GM12878 (cell line): ENCODE data around the gene TACC2. TPM values are rescaled to one million over a fixed set of nuclear protein-coding genes. Genes with fewer than 3 reads are reported as not detected.

Experiments
- ATAC-seq: fragments of 200-7000 bp; cut with Tn5 transposase; 3 replicates; pipeline ENCODE4 v1.9.1; 2020; ENCODE audit warnings: mild to moderate bottlenecking, moderate library complexity
- BruUV-seq: library from RNA; stranded (reverse); fragments of 400-500 nt; replicated peaks from 2 replicates; lab custom pipeline; 2021; lab: Mats Ljungman, UMichigan
- CTCF ChIA-PET: fragments of 300-600 bp; sonication (Branson Sonifier 250); formaldehyde crosslinking; extraction: SDS; loops from one replicate; lab custom pipeline; 2021; ENCODE audit warnings: inconsistent platforms; lab: Yijun Ruan, JAX
- POLR2A ChIA-PET: fragments of 350-600 bp; formaldehyde crosslinking; extraction: SDS; loops from one replicate; lab custom pipeline; 2021; ENCODE audit warnings: inconsistent platforms; lab: Charles Lee
- RAD21 ChIA-PET: fragments of 300-600 bp; sonication (Branson Sonifier 250); formaldehyde crosslinking; loops from one replicate; lab custom pipeline; 2023; ENCODE audit warnings: antibody characterized with exemption; ENCODE audit not compliant: unreplicated experiment; lab: Charles Lee
- SMC1A ChIA-PET: fragments of 300-600 bp; sonication (Branson Sonifier 250); formaldehyde crosslinking; loops from one replicate; lab custom pipeline; 2023; ENCODE audit not compliant: unreplicated experiment, uncharacterized antibody; lab: Charles Lee
- DNase-seq: peaks from one replicate; pipeline ENCODE4 v3.0.0-alpha.2; 2011; ENCODE audit warnings: low read depth, low spot score
- FAIRE-seq: peaks from 3 replicates; lab custom pipeline; 2011; peaks lifted over from hg19 to GRCh38; lab: Jason Lieb, UNC
- H2AFZ ChIP-seq: 2 replicates; pipeline ENCODE4 v1.6.0; 2011; ENCODE audit warnings: low read depth, low read length, control low read depth; ENCODE audit not compliant: control insufficient read depth
- H3K27ac ChIP-seq: 2 replicates; pipeline ENCODE4 v1.5.1; 2011; ENCODE audit warnings: control low read depth; ENCODE audit not compliant: control insufficient read depth, insufficient read depth
- H3K27me3 ChIP-seq, 2 experiments: replicated peaks in 1 of 2; 2 replicates each; pipeline versions ENCODE4 v1.6.0 to v1.6.1; 2011; ENCODE audit warnings: low read length in 1 of 2; ENCODE audit not compliant: control insufficient read depth in 2 of 2, insufficient read depth in 2 of 2
- H3K36me3 ChIP-seq, 2 experiments: 2 replicates each; pipeline ENCODE4 v1.5.1; 2011; ENCODE audit warnings: low read length in 1 of 2; ENCODE audit not compliant: control insufficient read depth in 2 of 2, insufficient read depth in 2 of 2
- H3K4me1 ChIP-seq: 2 replicates; pipeline ENCODE4 v1.6.1; 2011; ENCODE audit warnings: mild to moderate bottlenecking, low read length, moderate library complexity, mixed read lengths; ENCODE audit not compliant: control insufficient read depth, insufficient read depth
- H3K4me2 ChIP-seq: 2 replicates; pipeline ENCODE4 v1.6.0; 2011; ENCODE audit warnings: control low read depth; ENCODE audit not compliant: control insufficient read depth, insufficient read depth
- H3K4me3 ChIP-seq: fragments of 200-600 bp; sonication (generic); 2 replicates; pipeline ENCODE4 v1.5.1; 2016
- H3K79me2 ChIP-seq: 2 replicates; pipeline ENCODE4 v1.6.0; 2011; ENCODE audit warnings: low read length; ENCODE audit not compliant: control insufficient read depth, insufficient read depth
- H3K9ac ChIP-seq: 2 replicates; pipeline ENCODE4 v1.8.0; 2011; ENCODE audit warnings: low read length, control low read depth, mixed read lengths; ENCODE audit not compliant: control insufficient read depth, insufficient read depth
- H3K9me3 ChIP-seq: replicated peaks from 3 replicates; pipeline ENCODE4 v1.5.1; 2011; ENCODE audit warnings: mild to moderate bottlenecking, low read length; ENCODE audit not compliant: control insufficient read depth, insufficient read depth
- H4K20me1 ChIP-seq: 2 replicates; pipeline ENCODE4 v1.6.0; 2011; ENCODE audit not compliant: control insufficient read depth, insufficient read depth
- FOXM1 ChIP-seq: IDR thresholded peaks from 2 replicates; pipeline ENCODE4 v1.6.1; 2012; ENCODE audit warnings: low read depth, mild to moderate bottlenecking, inconsistent platforms, low read length, moderate library complexity
- MYC ChIP-seq: IDR thresholded peaks from 2 replicates; pipeline ENCODE4 v1.6.1; 2011; ENCODE audit warnings: mild to moderate bottlenecking, low read length, moderate library complexity, inconsistent platforms; ENCODE audit not compliant: insufficient read depth, insufficient replicate concordance, insufficient read length, severe bottlenecking
- SIN3A ChIP-seq: IDR thresholded peaks from 2 replicates; pipeline ENCODE4 v1.6.1; 2012; ENCODE audit warnings: low read depth, low read length, improper control_type of control experiment
- WGBS: methylation state at CpG from one replicate; pipeline ENCODE4 v1.1.6; 2016; ENCODE audit warnings: low lambda C conversion rate; ENCODE audit not compliant: insufficient replicate concordance, insufficient coverage; ENCODE audit errors: missing lambda C conversion rate; 5-methylcytosine and 5-hydroxymethylcytosine counted together
- in situ Hi-C: fragments of 300-500 bp; cut with MboI; formaldehyde crosslinking; loops from 9 replicates; pipeline ENCODE4 v1.14.3; 2018; ENCODE audit warnings: mixed read lengths
- intact Hi-C: fragments of 100-400 bp; cut with micrococcal nuclease; formaldehyde crosslinking; loops from one replicate; pipeline ENCODE4 v1.14.2; 2022; ENCODE audit not compliant: unreplicated experiment
- polyA plus RNA-seq, 11 experiments: library from polyadenylated mRNA; depleted of rRNA in 4 of 11; unstranded in 6 of 11; stranded (reverse) in 5 of 11; fragments of >200 nt; fragmentation: Nextera tagmentation in 4 of 11; fragmentation: Illumina TruSeq in 1 of 11; extraction: Ambion mirVana in 4 of 11; extraction: Trizol in 1 of 11; gene quantifications; 1 replicate in 1 of 11; 2 replicates in 10 of 11; pipeline versions ENCODE4 v1.2.1 to v1.2.3, GENCODE V29; 2011 to 2016; ENCODE audit warnings: inconsistent platforms in 2 of 11, missing spikeins in 2 of 11, low read depth in 1 of 11
- total RNA-seq, 4 experiments: library from RNA; depleted of rRNA in 3 of 4; stranded (reverse); fragments of >200 nt in 3 of 4; fragmentation: Illumina TruSeq in 1 of 4; extraction: Trizol in 1 of 4; gene quantifications; 2 replicates each; pipeline versions ENCODE4 v1.2.1 to v1.2.3, GENCODE V29; 2013 to 2021

TACC2 gene
- total and polyA plus RNA-seq, 10 of the 15 experiments (the other 5 are each of a cell fraction or from before 2014, with no cell fraction given) = 0.07 to 0.64 (median 0.13) TPM; not detected in 5

DNA sequence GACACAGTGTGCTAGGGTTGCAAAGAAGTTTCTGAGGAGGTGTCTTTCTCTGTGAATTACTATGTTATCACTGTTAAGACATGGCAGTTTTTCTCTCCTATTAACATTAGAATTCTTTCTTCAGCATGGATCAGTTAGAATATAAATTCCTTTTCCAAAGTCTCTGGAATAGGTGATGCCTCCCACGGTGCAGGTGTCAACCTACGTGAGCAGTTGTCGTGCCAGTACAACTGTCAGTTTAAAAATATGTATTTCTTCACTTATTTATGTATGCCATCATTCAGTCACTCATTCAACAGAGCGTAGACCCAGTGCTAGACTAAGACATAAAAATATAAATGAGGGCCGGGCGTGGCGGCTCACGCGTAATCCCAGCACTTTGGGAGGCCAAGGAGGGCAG, 83.5 kb downstream of the TACC2 start:
- in situ Hi-C loops = no loop called here
- ChIA-PET POLR2A (no interaction called here), CTCF (no interaction called here), SMC1A (no interaction called here), RAD21 (no interaction called here)
- Histone ChIP-seq H2AFZ (no peak overlapping the region), H3K27me3 (no peaks in the 10 kb centered on the region; a peak in 1 of 4 replicates), H3K36me3 (no peaks in the 10 kb centered on the region), H3K4me3 (no peak overlapping the region), H3K9me3 (no peaks in the 10 kb centered on the region), H3K79me2 (no peaks in the 10 kb centered on the region), H3K27ac (no peak overlapping the region), H4K20me1 (no peaks in the 10 kb centered on the region), H3K9ac (no peak overlapping the region), H3K4me2 (no peak overlapping the region), H3K4me1 (no peaks in the 10 kb centered on the region)
- intact Hi-C loops = no loop called here
- FAIRE-seq = no peak
- BruUV-seq = no TSS peak
- ATAC-seq = no peak
- no peak for DNase-seq
- 37% methylated on average over 9 of the region's 9 CpGs for WGBS
- TF ChIP-seq FOXM1 (no peak), SIN3A (no peak)

- H4K20me1 ChIP-seq = no peaks in the 10 kb centered on the region
- no peak overlapping the region for H3K27ac ChIP-seq
- no peak for TF ChIP-seq MYC
- no peak overlapping the region for H2AFZ ChIP-seq
- intact Hi-C loops (no loop called here), in situ Hi-C loops (no loop called here)
- no TSS peak for BruUV-seq
- CTCF ChIA-PET = no interaction called here
- no peak overlapping the region for H3K9ac ChIP-seq
- no peak overlapping the region for H3K4me2 ChIP-seq
- DNase-seq (no peak), FAIRE-seq (no peak), ATAC-seq (no peak)
- SMC1A ChIA-PET = no interaction called here
- no peaks in the 10 kb centered on the region for H3K36me3 ChIP-seq
- 38% methylated on average over 7 of the region's 7 CpGs for WGBS
- no peak overlapping the region for H3K4me3 ChIP-seq
- no peaks in the 10 kb centered on the region for H3K79me2 ChIP-seq
- H3K27me3 ChIP-seq = no peaks in the 10 kb centered on the region; a peak in 1 of 4 replicates
- RAD21 ChIA-PET = no interaction called here
- H3K9me3 ChIP-seq = no peaks in the 10 kb centered on the region
- no peaks in the 10 kb centered on the region for H3K4me1 ChIP-seq
- POLR2A ChIA-PET = no interaction called here
Measured at GRCh38 chr10:122073508-122073907, 84.5 kb downstream of the TACC2 start.
